Muscle layer of duodenum (tissue), 2 donors: Measurements from ENCODE around the gene ADAM15.
A peak's percentile ranks its signal among the peaks of the same experiment; 100 is the strongest.

Experiments
- H3K27ac ChIP-seq: one replicate; pipeline ENCODE4 v1.7.0; 2013; ENCODE audit warnings: mild to moderate bottlenecking, low read length
- H3K27me3 ChIP-seq: one replicate; pipeline ENCODE4 v1.7.0; 2013; ENCODE audit warnings: low read depth, mild to moderate bottlenecking, control low read depth, low read length
- H3K36me3 ChIP-seq, 2 donors: one replicate each; pipeline ENCODE4 v1.7.0; 2013; ENCODE audit warnings: low read length in 2 of 2, control low read depth in 1 of 2, mild to moderate bottlenecking in 1 of 2; ENCODE audit not compliant: insufficient read depth in 2 of 2, control insufficient read depth in 1 of 2
- H3K4me1 ChIP-seq, 2 donors: one replicate each; pipeline ENCODE4 v1.7.0; 2013; ENCODE audit warnings: low read length in 2 of 2, mild to moderate bottlenecking in 2 of 2, control low read depth in 1 of 2, moderate library complexity in 1 of 2; ENCODE audit not compliant: insufficient read depth in 2 of 2, control insufficient read depth in 1 of 2
- H3K4me3 ChIP-seq, 2 donors: one replicate each; pipeline ENCODE4 v1.7.0; 2013; ENCODE audit warnings: low read length in 2 of 2, low read depth in 1 of 2, mild to moderate bottlenecking in 1 of 2
- H3K9me3 ChIP-seq, 2 donors: one replicate each; pipeline ENCODE4 v1.7.0; 2013; ENCODE audit warnings: low read length in 2 of 2, control low read depth in 1 of 2, mild to moderate bottlenecking in 1 of 2; ENCODE audit not compliant: control insufficient read depth in 1 of 2
- donor health status: healthy.

ADAM15 gene

DNA sequence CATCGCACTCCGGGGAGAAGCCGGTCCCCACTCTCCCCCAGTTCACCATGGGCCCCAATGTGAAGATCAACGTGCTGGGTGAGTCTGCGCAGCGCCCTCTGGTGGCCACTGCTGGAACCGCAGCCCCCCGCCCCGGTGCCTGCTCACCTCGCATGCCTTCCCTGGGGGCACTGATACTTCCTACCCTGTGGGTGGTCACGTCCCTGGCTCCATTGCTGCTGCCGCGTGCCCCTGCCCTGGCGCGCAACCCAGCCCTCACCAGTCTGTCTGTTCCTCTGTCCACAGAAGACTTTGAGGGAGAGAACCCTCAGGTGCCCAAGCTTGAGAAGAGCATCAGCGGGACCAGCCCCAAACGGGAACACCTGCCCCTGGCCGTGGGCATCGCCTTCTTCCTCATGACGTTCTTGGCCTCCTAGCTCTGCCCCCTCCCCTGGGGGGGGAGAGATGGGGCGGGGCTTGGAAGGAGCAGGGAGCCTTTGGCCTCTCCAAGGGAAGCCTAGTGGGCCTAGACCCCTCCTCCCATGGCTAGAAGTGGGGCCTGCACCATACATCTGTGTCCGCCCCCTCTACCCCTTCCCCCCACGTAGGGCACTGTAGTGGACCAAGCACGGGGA is 35.1 kb downstream of the ADAM15 start:
- peak overlapping the region in 1 of 2 donors; percentile 78 for H3K4me3 ChIP-seq
- H3K36me3 ChIP-seq, result no peaks in the 10 kb centered on the region
- peaks cover 30% of the 10 kb centered on the region for H3K27me3 ChIP-seq
- no peak overlapping the region for H3K27ac ChIP-seq
- no peaks in the 10 kb centered on the region for H3K9me3 ChIP-seq
- peaks cover 5 to 27% of the 10 kb centered on the region in 2 donors for H3K4me1 ChIP-seq

DNA sequence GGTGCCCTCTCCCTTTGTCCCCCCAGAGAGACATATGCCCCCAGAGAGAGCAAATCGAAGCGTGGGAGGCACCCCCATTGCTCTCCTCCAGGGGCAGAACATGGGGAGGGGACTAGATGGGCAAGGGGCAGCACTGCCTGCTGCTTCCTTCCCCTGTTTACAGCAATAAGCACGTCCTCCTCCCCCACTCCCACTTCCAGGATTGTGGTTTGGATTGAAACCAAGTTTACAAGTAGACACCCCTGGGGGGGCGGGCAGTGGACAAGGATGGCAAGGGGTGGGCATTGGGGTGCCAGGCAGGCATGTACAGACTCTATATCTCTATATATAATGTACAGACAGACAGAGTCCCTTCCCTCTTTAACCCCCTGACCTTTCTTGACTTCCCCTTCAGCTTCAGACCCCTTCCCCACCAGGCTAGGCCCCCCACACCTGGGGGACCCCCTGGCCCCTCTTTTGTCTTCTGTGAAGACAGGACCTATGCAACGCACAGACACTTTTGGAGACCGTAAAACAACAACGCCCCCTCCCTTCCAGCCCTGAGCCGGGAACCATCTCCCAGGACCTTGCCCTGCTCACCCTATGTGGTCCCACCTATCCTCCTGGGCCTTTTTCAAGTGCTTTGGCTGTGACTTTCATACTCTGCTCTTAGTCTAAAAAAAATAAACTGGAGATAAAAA is 35.9 kb downstream of the ADAM15 start:
- H3K36me3 ChIP-seq, result no peaks in the 10 kb centered on the region
- H3K9me3 ChIP-seq, result no peaks in the 10 kb centered on the region
- peaks cover 0 to 26% of the 10 kb centered on the region in 2 donors for H3K4me1 ChIP-seq
- H3K27ac ChIP-seq, result no peak overlapping the region
- H3K4me3 ChIP-seq, result no peak overlapping the region
- peaks cover 24% of the 10 kb centered on the region for H3K27me3 ChIP-seq

DNA sequence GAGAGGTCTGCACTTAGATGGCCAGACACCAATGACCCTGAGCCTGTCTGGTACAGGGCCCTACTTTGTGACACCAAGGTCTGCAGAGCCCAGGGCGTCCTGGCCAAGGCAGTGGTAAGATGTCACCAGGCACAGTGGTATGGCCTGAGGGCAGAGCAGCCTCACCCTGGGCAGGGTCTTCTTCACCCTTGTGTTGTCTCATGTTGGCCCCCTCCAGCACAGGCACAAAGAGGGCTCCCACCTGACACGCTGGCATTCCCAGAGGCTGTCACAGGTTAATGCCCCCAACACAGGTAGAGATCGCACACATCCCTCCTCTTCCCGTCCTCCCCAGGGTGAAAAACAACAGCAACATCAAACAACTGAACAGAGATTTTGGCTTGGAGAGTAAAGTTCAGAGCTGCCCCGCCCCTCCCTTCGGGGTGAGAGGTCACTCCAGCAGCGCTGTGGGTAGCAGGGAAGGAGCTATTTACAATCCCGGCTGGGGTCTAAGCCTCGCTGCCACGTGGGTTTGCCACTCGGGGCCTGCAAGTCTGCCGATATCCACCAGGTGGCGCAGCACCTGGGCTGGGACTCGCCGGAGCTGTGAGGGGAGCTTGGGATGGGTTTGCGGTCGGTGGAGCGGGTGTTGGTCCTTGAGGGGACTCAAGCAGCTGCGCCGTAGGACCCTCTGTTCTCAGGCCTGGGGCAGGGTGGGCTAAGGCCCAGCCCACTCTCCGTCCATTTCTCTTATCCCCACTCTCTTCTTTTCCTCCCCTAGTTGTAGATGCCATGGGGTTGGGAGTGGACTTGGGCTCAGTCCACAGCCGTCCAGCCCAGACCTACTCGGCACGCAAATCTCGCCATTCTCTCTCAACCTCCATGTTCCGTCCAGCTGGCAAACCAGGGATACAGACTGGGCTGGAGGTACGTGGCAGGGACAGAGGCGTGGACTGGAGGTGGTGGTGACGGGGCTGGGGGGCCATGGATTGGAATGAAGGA is 40.2 kb downstream of the ADAM15 start:
- no peak overlapping the region for H3K27ac ChIP-seq
- peaks cover 4 to 26% of the 10 kb centered on the region in 2 donors for H3K4me1 ChIP-seq
- H3K27me3 ChIP-seq, result no peaks in the 10 kb centered on the region
- no peak overlapping the region for H3K4me3 ChIP-seq
- no peaks in the 10 kb centered on the region for H3K9me3 ChIP-seq
- H3K36me3 ChIP-seq, result no peaks in the 10 kb centered on the region

DNA sequence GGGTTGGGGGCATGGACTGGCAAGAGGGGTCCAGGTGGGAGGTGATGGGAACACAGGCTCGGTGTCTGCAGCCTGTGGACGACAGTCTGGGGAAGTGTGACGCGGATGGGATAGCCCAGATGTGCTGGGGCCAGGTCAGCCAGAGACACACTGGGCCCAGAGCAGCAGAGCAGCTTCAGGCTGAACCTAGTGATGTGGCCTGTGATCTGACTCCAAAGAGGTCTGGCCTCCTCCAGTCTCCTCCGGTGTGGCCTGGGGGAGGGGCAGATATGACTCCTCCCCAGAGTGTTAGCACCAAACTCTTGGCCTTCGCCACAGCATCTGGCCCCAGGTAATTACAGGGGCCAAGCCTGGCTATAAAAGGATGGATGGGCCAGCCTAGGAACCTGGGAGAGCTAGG is 41.0 kb downstream of the ADAM15 start:
- Histone ChIP-seq H3K27ac (no peak overlapping the region), H3K9me3 (no peaks in the 10 kb centered on the region), H3K36me3 (no peaks in the 10 kb centered on the region), H3K4me1 (peaks cover 4 to 26% of the 10 kb centered on the region in 2 donors), H3K27me3 (no peaks in the 10 kb centered on the region), H3K4me3 (no peak overlapping the region)

DNA sequence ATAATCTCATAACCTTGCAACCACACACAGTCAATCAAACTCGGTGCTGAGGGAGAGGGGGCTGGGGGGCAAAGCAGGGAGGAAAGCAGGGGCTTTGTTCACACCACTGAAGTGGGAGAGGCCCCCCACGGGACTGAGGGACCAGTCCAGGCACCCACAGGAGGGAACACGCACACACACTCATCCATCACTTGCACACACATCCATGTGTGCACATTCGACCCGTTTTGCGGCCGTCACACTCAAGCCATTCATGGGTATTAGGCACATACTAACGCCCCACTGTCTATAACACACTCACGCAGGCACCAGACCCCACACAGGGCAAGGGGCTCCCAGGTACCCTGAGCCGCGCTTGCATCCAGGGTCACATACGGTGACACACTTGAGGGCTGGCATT is 41.5 kb downstream of the ADAM15 start:
- Histone ChIP-seq H3K27ac (no peak overlapping the region), H3K9me3 (no peaks in the 10 kb centered on the region), H3K4me1 (peaks cover 4 to 26% of the 10 kb centered on the region in 2 donors), H3K36me3 (no peaks in the 10 kb centered on the region), H3K27me3 (no peaks in the 10 kb centered on the region), H3K4me3 (no peak overlapping the region)

DNA sequence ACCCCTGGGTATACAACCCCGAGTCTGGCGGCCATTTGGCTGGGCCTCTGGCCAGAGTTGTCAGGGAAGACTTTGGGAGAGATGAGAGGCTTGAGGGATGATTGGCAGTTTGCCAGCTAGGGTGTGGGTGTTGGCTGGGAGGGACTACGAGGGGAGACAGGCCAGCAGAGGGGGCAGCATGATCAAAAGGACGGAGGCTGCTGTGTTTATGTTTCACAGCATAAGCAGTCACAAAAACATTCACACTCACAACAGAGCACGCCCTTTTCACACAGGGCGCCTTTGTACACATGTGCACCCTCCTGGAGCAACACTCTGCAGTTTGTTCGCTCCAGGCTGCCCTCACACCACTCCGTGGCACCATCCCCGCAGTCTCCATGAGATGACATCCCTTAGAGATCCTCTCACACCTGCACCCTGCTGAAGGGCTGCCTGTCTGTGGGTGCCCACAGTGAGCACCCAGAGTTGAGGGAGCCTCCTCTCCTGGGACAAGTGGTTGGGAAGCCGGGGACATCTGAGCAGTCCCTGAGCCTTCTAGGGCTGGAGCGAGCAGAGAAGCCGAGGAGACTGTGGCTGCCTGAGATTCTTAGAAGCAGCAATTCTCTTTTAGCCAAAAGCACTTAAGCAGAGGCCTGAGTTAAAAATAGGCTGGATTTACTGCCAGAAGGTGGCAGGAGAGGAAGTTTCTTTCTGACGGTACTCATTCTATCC is 43.0 kb downstream of the ADAM15 start:
- Histone ChIP-seq H3K27ac (no peak overlapping the region), H3K36me3 (no peaks in the 10 kb centered on the region)

DNA sequence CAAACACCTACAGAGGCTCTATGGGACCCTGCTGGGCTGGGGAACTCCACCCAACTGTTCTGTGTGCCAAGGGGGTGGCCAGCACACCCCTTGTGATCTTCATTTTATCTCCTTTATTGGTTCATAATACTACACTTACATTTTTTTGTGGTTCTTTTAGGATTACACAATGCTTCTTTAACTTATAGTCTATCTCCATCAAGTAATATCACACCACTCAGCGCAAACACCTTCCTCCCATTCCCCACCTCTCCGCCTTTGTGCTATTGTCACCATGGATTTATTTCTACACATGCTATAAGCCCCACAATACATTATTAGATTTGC is 43.5 kb downstream of the ADAM15 start:
- no peaks in the 10 kb centered on the region for H3K27me3 ChIP-seq
- peaks cover 4 to 26% of the 10 kb centered on the region in 2 donors for H3K4me1 ChIP-seq
- no peaks in the 10 kb centered on the region for H3K36me3 ChIP-seq
- no peaks in the 10 kb centered on the region for H3K9me3 ChIP-seq
- H3K4me3 ChIP-seq, result no peak overlapping the region
- no peak overlapping the region for H3K27ac ChIP-seq

More for the DNA sequence above, 43.0 kb downstream of the ADAM15 start:
- Histone ChIP-seq H3K4me3 (no peak overlapping the region), H3K27me3 (no peaks in the 10 kb centered on the region), H3K4me1 (peaks cover 4 to 26% of the 10 kb centered on the region in 2 donors), H3K9me3 (no peaks in the 10 kb centered on the region)

DNA sequence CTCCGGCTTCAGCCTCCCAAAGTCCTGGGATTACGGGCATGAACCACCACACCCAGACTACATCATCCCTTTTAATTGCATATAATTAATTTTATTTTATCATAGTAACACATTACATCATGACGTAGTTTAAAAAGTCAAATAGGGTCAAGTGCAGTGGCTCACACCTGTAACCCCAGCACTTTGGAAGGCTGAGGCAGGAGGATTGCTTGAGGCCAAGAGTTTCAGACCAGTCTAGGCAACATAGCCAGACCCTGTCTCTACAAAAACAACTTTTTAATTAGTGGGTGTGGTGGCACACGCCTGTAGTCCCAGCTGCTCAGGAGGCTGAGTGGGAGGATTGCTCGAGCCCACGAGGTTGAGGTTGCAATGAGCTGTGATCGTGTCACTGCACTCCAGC is 48.2 kb downstream of the ADAM15 start:
- Histone ChIP-seq H3K9me3 (no peaks in the 10 kb centered on the region), H3K4me3 (no peak overlapping the region), H3K36me3 (no peaks in the 10 kb centered on the region), H3K27ac (no peak overlapping the region), H3K27me3 (no peaks in the 10 kb centered on the region), H3K4me1 (peaks cover 0 to 4% of the 10 kb centered on the region in 2 donors)

DNA sequence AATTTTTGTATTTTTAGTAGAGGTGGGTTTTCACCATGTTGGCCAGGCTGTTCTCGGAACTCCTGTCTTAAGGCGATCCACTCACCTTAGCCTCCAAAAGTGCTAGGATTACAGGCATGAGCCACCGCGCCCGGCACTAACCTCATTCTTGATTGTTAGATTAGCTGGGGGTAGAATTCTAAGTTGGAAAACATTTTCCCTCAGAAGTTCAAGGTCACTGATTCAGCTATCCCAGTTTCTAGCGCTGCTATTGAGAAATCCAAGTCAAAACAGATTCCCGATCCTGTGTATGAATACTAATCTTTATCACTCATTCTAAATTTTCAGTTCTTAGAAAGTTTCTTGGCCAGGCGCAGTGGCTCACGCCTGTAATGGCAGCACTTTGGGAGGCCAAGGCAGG is 52.2 kb downstream of the ADAM15 start:
- Histone ChIP-seq H3K36me3 (no peaks in the 10 kb centered on the region), H3K27ac (no peak overlapping the region), H3K4me1 (no peaks in the 10 kb centered on the region), H3K4me3 (no peak overlapping the region), H3K27me3 (no peaks in the 10 kb centered on the region), H3K9me3 (no peaks in the 10 kb centered on the region)

DNA sequence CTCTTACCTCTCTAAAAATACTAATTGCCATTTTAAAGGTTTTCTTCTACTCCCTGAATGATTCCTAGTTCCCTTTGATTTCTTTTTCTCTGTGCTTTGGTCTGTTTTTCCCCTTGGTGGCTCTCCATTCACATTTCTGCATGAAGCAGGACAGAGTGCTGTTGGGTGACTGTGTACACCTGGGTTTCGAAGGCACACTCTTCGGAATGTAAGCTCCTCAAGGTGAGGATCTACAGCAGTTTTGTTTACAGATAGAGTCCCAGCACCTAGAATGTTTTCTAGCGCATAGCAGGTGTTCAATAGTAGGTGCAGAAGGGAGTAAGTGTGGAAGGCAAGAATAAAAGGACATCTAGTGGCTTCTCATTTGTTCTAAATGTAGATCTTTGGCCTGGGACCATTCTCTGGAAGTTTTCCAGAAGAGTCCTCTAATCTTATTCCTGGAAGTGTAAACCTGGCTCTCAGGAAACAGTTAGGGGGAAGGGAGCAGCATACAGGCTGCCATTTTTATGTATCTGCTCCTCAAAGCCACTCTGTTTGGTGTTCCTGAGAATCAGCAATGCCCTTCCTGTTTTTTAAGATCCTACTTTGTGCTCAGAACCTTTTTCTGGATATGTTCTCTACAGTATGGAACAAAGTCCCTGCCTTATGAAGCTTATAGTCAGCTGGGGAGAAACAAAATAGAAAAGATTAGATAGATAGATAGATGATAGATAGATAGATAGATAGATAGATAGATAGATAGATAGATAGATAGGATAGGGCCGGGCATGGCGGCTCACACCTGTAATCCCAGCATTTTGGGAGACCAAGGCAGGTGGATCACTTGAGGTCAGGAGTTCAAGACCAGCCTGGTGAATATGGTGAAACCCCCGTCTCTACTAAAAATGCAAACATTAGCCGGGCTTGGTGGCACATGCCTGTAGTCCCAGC is 53.8 kb downstream of the ADAM15 start:
- H3K27me3 ChIP-seq, result no peaks in the 10 kb centered on the region
- no peak overlapping the region for H3K27ac ChIP-seq
- no peak overlapping the region for H3K4me3 ChIP-seq
- no peaks in the 10 kb centered on the region for H3K36me3 ChIP-seq
- no peaks in the 10 kb centered on the region for H3K4me1 ChIP-seq
- H3K9me3 ChIP-seq, result no peaks in the 10 kb centered on the region
